OCI-LY7 (cell line): ENCODE results near the gene NRP1.

Experiments
- EZH2phosphoT487 ChIP-seq: fragments of 200-600 bp; sonication (generic); IDR thresholded peaks from 2 replicates; pipeline ENCODE4 v1.6.1; 2018; ENCODE audit warnings: low read depth, borderline replicate concordance, mild to moderate bottlenecking, mixed run types, antibody characterized with exemption, low read length, moderate library complexity, mixed read lengths
- TF ChIP-seq, protein P1 (sequence below): fragments of 200-600 bp; sonication (generic); conservative IDR thresholded peaks from 2 replicates; pipeline ENCODE4 v1.5.1; 2014; ENCODE audit warnings: mild to moderate bottlenecking, antibody characterized with exemption, low read length, moderate library complexity, mixed read lengths

DNA sequence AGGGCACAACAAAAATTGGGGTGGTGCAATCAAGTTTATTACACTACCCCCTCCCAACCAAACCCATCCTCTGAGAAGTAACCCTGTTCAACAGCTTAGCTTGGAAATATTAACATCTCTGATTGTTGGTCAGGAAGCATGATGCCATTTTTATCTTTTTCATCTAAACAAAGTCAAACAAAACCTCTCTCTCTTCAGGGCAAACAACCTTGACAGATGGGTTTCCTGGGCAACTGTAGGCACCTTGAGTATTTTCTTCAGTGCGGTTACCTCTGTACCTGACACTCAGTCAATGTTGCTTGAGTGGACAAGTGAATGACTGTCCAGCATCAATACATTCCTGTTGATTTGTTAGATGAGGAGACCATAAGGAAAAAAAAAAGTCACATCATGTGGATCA, 183.6 kb downstream of the NRP1 start:
- TF ChIP-seq, protein P1, sequence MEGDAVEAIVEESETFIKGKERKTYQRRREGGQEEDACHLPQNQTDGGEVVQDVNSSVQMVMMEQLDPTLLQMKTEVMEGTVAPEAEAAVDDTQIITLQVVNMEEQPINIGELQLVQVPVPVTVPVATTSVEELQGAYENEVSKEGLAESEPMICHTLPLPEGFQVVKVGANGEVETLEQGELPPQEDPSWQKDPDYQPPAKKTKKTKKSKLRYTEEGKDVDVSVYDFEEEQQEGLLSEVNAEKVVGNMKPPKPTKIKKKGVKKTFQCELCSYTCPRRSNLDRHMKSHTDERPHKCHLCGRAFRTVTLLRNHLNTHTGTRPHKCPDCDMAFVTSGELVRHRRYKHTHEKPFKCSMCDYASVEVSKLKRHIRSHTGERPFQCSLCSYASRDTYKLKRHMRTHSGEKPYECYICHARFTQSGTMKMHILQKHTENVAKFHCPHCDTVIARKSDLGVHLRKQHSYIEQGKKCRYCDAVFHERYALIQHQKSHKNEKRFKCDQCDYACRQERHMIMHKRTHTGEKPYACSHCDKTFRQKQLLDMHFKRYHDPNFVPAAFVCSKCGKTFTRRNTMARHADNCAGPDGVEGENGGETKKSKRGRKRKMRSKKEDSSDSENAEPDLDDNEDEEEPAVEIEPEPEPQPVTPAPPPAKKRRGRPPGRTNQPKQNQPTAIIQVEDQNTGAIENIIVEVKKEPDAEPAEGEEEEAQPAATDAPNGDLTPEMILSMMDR = no peak
- TF ChIP-seq EZH2phosphoT487 = no peak
